Neural cell (in vitro differentiated cells): ENCODE results near the gene CNTD1. TPM values are rescaled to one million over a fixed set of nuclear protein-coding genes. Genes with fewer than 3 reads are reported as not detected.

Experiments
- H2AFZ ChIP-seq: fragments of 200-600, 300-800 bp; sonication (generic), shearing (Covaris generic); 2 replicates; pipeline ENCODE4 v1.6.0; 2014; ENCODE audit warnings: low read depth, mild to moderate bottlenecking, antibody characterized with exemption, low read length, moderate library complexity
- H3F3A ChIP-seq: fragments of 200-600 bp; shearing (Covaris generic); 2 replicates; pipeline ENCODE4 v1.6.1; 2016; ENCODE audit warnings: mild to moderate bottlenecking, moderate library complexity, mixed read lengths, antibody characterized with exemption, low read length; ENCODE audit not compliant: insufficient read depth, poor library complexity, severe bottlenecking
- H3K27ac ChIP-seq: fragments of 200-600, 300-800 bp; sonication (generic), shearing (Covaris generic); 2 replicates; pipeline ENCODE4 v1.5.1; 2014; ENCODE audit warnings: mild to moderate bottlenecking, low read length, moderate library complexity
- H3K27me3 ChIP-seq: fragments of 300-800, 200-600 bp; sonication (generic), shearing (Covaris generic); 2 replicates; pipeline ENCODE4 v1.6.0; 2014; ENCODE audit warnings: mild to moderate bottlenecking, low read depth, low read length, moderate library complexity; ENCODE audit not compliant: insufficient read depth
- H3K36me3 ChIP-seq: fragments of 300-800, 200-600 bp; sonication (generic), shearing (Covaris generic); 2 replicates; pipeline ENCODE4 v1.5.1; 2014; ENCODE audit warnings: mild to moderate bottlenecking, antibody characterized with exemption, low read length, moderate library complexity; ENCODE audit not compliant: insufficient read depth
- H3K4me2 ChIP-seq: fragments of 300-800, 200-600 bp; sonication (generic), shearing (Covaris generic); 2 replicates; pipeline ENCODE4 v1.6.0; 2014; ENCODE audit warnings: mild to moderate bottlenecking, low read length
- H3K4me3 ChIP-seq: fragments of 300-800, 200-600 bp; sonication (generic), shearing (Covaris generic); 2 replicates; pipeline ENCODE4 v1.5.1; 2014; ENCODE audit warnings: mild to moderate bottlenecking, low read length, moderate library complexity
- H3K79me2 ChIP-seq: fragments of 200-600 bp; shearing (Covaris generic); replicated peaks from 2 replicates; pipeline ENCODE4 v1.6.0; 2014; ENCODE audit warnings: mild to moderate bottlenecking, low read length, moderate library complexity; ENCODE audit not compliant: insufficient read depth
- H3K9ac ChIP-seq: fragments of 300-800, 200-600 bp; sonication (generic), shearing (Covaris generic); 2 replicates; pipeline ENCODE4 v1.6.1; 2016; ENCODE audit warnings: mild to moderate bottlenecking, low read length, mixed read lengths
- H3K9me2 ChIP-seq: fragments of 200-600 bp; shearing (Covaris generic); 2 replicates; pipeline ENCODE4 v1.6.1; 2016; ENCODE audit warnings: mild to moderate bottlenecking, low read length, mixed read lengths; ENCODE audit not compliant: insufficient read depth
- H3K9me3 ChIP-seq: fragments of 200-600, 300-800 bp; sonication (generic), shearing (Covaris generic); 2 replicates; pipeline ENCODE4 v1.6.1; 2016; ENCODE audit warnings: mild to moderate bottlenecking, mixed run types, low read length, moderate library complexity, mixed read lengths
- H4K20me1 ChIP-seq: fragments of 200-600 bp; shearing (Covaris generic); 2 replicates; pipeline ENCODE4 v1.6.1; 2016; ENCODE audit warnings: mild to moderate bottlenecking, mixed run types; ENCODE audit not compliant: insufficient read depth
- EP300 ChIP-seq: fragments of 450-650 bp; conservative IDR thresholded peaks from 2 replicates; pipeline ENCODE4 v1.6.1; 2014; ENCODE audit warnings: antibody characterized with exemption, mild to moderate bottlenecking, moderate library complexity; ENCODE audit not compliant: poor library complexity, severe bottlenecking
- EZH2 ChIP-seq: fragments of 200-600, 300-800 bp; shearing (Covaris generic), sonication (generic); IDR thresholded peaks from 2 replicates; pipeline ENCODE4 v1.6.1; 2014; ENCODE audit warnings: antibody characterized with exemption, low read length, borderline replicate concordance, mild to moderate bottlenecking; ENCODE audit not compliant: insufficient read depth, poor library complexity, severe bottlenecking
- MXI1 ChIP-seq: fragments of 450-650 bp; conservative IDR thresholded peaks from 2 replicates; pipeline ENCODE4 v1.6.1; 2014; ENCODE audit warnings: antibody characterized with exemption, mild to moderate bottlenecking; ENCODE audit not compliant: poor library complexity, severe bottlenecking
- POLR2AphosphoS5 ChIP-seq: IDR thresholded peaks from 2 replicates; pipeline ENCODE4 v1.6.1; 2012
- RAD21 ChIP-seq: fragments of 450-650 bp; conservative IDR thresholded peaks from 2 replicates; pipeline ENCODE4 v1.6.1; 2014; ENCODE audit warnings: antibody characterized with exemption, mild to moderate bottlenecking, moderate library complexity
- REST ChIP-seq: IDR thresholded peaks from 2 replicates; pipeline ENCODE4 v1.6.1; 2012; ENCODE audit warnings: borderline replicate concordance
- SMC3 ChIP-seq: fragments of 450-650 bp; conservative IDR thresholded peaks from 2 replicates; pipeline ENCODE4 v1.6.1; 2014; ENCODE audit warnings: antibody characterized with exemption, mild to moderate bottlenecking, moderate library complexity; ENCODE audit not compliant: poor library complexity
- TAF1 ChIP-seq: IDR thresholded peaks from 2 replicates; pipeline ENCODE4 v1.6.1; 2012; ENCODE audit warnings: low read depth
- polyA plus RNA-seq: library from polyadenylated mRNA; depleted of rRNA; stranded (reverse); fragments of >200 nt; gene quantifications from 2 replicates; pipeline ENCODE4 v1.2.3, GENCODE V29; 2014
- TF ChIP-seq, protein P1 (sequence below): fragments of 450-650 bp; IDR thresholded peaks from 2 replicates; pipeline ENCODE4 v1.5.1; 2014; ENCODE audit warnings: antibody characterized with exemption, mild to moderate bottlenecking, moderate library complexity; ENCODE audit not compliant: poor library complexity, severe bottlenecking

Gene CNTD1
- polyA plus RNA-seq, 1 donor from 2014 or later: 0.21 TPM

DNA sequence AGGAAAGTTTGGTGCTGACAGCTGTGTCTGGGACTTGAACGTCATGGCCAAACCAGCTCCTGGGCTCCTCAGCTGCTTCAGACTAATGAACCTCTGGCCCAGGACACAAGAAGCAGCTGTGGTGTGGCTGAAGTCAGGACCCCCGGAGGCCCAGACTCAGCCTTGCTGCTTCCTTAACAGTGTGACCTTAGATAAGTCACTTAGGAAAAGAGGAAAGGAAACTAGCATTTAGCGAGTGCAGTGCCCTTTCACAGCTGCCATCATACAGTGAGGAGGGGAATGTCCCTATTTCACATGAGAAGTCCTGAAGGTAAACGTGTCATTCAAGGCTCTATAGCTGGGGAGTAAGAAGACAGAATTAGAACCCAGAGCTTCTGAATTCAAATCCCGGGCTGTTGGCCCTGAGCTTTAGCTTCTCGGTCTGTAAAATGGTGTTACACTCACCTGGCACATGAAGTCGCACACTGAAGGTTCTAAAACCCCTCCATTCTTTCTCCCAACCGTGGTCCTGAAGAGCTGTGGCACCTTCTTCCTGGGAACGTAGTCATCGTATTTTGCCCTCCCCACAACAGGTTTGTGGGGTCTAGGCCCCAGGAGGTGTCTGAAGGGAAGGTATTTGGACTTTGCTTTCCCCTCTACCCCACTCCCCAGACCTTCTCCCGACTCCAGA lies 38.5 kb upstream of the CNTD1 start:
- Histone ChIP-seq H3K36me3 (no peaks in the 10 kb centered on the region), H3K9me3 (no peaks in the 10 kb centered on the region), H3K27ac (no peak overlapping the region), H3K4me3 (peak overlapping the region; percentile 61), H3F3A (no peaks in the 10 kb centered on the region), H3K27me3 (peaks cover 29% of the 10 kb centered on the region), H2AFZ (no peak overlapping the region), H3K9me2 (no peaks in the 10 kb centered on the region), H3K9ac (no peak overlapping the region), H3K4me2 (no peak overlapping the region), H4K20me1 (no peaks in the 10 kb centered on the region), H3K79me2 (no peaks in the 10 kb centered on the region)
- TF ChIP-seq REST: no peak
- TF ChIP-seq POLR2AphosphoS5: no peak
- no peak for TF ChIP-seq MXI1
- TF ChIP-seq EZH2: no peak
- no peak for TF ChIP-seq EP300
- no peak for TF ChIP-seq RAD21
- TF ChIP-seq SMC3: no peak
- no peak for TF ChIP-seq TAF1
- TF ChIP-seq, protein P1, sequence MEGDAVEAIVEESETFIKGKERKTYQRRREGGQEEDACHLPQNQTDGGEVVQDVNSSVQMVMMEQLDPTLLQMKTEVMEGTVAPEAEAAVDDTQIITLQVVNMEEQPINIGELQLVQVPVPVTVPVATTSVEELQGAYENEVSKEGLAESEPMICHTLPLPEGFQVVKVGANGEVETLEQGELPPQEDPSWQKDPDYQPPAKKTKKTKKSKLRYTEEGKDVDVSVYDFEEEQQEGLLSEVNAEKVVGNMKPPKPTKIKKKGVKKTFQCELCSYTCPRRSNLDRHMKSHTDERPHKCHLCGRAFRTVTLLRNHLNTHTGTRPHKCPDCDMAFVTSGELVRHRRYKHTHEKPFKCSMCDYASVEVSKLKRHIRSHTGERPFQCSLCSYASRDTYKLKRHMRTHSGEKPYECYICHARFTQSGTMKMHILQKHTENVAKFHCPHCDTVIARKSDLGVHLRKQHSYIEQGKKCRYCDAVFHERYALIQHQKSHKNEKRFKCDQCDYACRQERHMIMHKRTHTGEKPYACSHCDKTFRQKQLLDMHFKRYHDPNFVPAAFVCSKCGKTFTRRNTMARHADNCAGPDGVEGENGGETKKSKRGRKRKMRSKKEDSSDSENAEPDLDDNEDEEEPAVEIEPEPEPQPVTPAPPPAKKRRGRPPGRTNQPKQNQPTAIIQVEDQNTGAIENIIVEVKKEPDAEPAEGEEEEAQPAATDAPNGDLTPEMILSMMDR: no peak

DNA sequence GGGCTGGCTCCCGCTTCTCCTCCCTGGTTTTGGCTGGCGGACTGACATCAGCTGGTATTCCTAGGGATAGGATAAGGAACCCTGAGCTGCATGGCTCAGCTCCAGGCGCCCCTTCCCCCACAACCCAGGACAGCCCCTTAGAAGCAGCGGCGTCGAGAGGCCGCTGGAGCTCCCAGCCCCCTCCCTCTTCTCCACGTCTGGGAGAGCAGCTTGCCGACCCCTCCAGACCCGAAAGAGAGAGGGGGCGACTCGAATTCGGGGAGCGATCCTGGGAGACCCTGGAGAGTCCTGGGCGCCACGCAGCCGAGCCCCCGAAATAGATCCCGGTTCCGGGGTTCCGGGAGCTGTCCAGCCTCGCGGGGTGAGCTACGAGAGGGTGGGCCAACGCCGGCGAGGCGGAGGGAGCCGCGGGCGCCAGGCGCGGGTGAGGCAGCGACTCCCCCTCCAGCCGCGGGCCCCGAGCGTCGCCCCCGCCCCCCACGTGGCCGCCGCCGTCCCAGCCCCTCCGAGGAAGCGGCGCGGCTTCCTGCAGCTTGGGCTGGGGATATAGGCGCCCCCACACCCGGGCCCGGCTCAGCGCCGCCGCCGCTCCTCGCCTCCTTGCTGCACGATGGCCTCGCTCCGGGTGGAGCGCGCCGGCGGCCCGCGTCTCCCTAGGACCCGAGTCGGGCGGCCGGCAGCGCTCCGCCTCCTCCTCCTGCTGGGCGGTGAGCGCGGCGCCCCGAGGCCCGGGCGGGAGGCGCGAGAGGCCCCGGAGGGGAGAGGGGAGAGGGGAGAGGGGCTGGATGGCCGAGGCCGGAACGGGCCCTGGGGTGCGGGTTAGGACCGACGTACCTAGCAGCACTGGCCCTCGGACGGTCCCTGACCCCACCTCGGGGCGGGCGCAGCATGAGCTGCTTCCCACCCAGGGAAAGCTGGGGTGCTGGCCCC lies 37.7 kb upstream of the CNTD1 start, which contains the start of gene RAMP2:
RAMP2 (plus strand) TSS at position 576 of the 930 bp plus-strand sequence; CDS start at position 611, 35 bp downstream.
- Histone ChIP-seq H4K20me1 (no peaks in the 10 kb centered on the region), H3K36me3 (no peaks in the 10 kb centered on the region), H3K9me3 (no peaks in the 10 kb centered on the region), H3K4me2 (no peak within 1 kb of the TSS), H3K27ac (no peak within 1 kb of the TSS), H3K9me2 (no peaks in the 10 kb centered on the region), H3K4me3 (peak within 1 kb of the TSS; percentile 61), H3K9ac (peak within 1 kb of the TSS; percentile 49), H3F3A (no peaks in the 10 kb centered on the region), H3K79me2 (no peaks in the 10 kb centered on the region), H2AFZ (peak within 1 kb of the TSS; percentile 21), H3K27me3 (peaks cover 29% of the 10 kb centered on the region)
- TF ChIP-seq EP300 (no peak), MXI1 (peak; percentile 46), REST (peak; percentile 41)
